Mucosa of rectum (tissue), 2 donors: ENCODE measurements around the gene ARHGEF37.
A peak's percentile ranks its signal among the peaks of the same experiment; 100 is the strongest.
"Not testable (repeated sequence)": the region's sequence is repeated elsewhere in the genome, so short reads cannot be mapped to it uniquely, and the experiment has no call there.

Source experiments
- H3K27ac ChIP-seq, 2 donors: one replicate each; pipeline ENCODE4 v1.7.0; 2013; ENCODE audit warnings: inconsistent platforms in 2 of 2, low read depth in 2 of 2, low read length in 2 of 2
- H3K27me3 ChIP-seq, 2 donors: one replicate each; pipeline ENCODE4 v1.7.0; 2013; ENCODE audit warnings: low read length in 2 of 2; ENCODE audit not compliant: control insufficient read depth in 2 of 2, insufficient read depth in 2 of 2
- H3K36me3 ChIP-seq, 2 donors: one replicate each; pipeline ENCODE4 v1.7.0; 2013; ENCODE audit warnings: low read length in 2 of 2; ENCODE audit not compliant: control insufficient read depth in 2 of 2, insufficient read depth in 2 of 2
- H3K4me1 ChIP-seq, 2 donors: one replicate each; pipeline ENCODE4 v1.7.0; 2013; ENCODE audit warnings: low read length in 2 of 2, mild to moderate bottlenecking in 1 of 2; ENCODE audit not compliant: control insufficient read depth in 2 of 2, insufficient read depth in 2 of 2
- H3K4me3 ChIP-seq, 2 donors: one replicate each; pipeline ENCODE4 v1.7.0; 2013; ENCODE audit warnings: low read length in 2 of 2
- H3K9ac ChIP-seq, 2 donors: one replicate each; pipeline ENCODE4 v1.7.0; 2013; ENCODE audit warnings: low read length in 2 of 2, low read depth in 1 of 2, mild to moderate bottlenecking in 1 of 2
- H3K9me3 ChIP-seq, 2 donors: one replicate each; pipeline ENCODE4 v1.7.0; 2013; ENCODE audit warnings: low read length in 2 of 2; ENCODE audit not compliant: control insufficient read depth in 2 of 2
- donor health status: healthy.
- donor health status: Normal muscosa, but diverticular disease.

The ARHGEF37 gene

GRCh38 chr5:149564542-149565140, 16.7 kb upstream of the ARHGEF37 start:
- H3K27me3 ChIP-seq, H3K4me3 ChIP-seq, H3K9me3 ChIP-seq, H3K36me3 ChIP-seq, H3K4me1 ChIP-seq, H3K9ac ChIP-seq, H3K27ac ChIP-seq: not testable (repeated sequence)

GRCh38 chr5:149567226-149567625, 14.1 kb upstream of the ARHGEF37 start:
- no peak overlapping the region for H3K27ac ChIP-seq

GRCh38 chr5:149572170-149572569, 9.1 kb upstream of the ARHGEF37 start:
- Histone ChIP-seq H3K4me3 (no peak overlapping the region), H3K9ac (no peak overlapping the region), H3K9me3 (no peaks in the 10 kb centered on the region), H3K36me3 (no peaks in the 10 kb centered on the region), H3K27ac (no peak overlapping the region), H3K27me3 (no peaks in the 10 kb centered on the region), H3K4me1 (peaks cover 3 to 6% of the 10 kb centered on the region in 2 donors)

More at GRCh38 chr5:149567226-149567625, 14.1 kb upstream of the ARHGEF37 start:
- H3K36me3 ChIP-seq = no peaks in the 10 kb centered on the region
- no peaks in the 10 kb centered on the region for H3K27me3 ChIP-seq
- no peak overlapping the region for H3K4me3 ChIP-seq
- peaks cover 0 to 5% of the 10 kb centered on the region in 2 donors for H3K4me1 ChIP-seq
- no peak overlapping the region for H3K9ac ChIP-seq
- no peaks in the 10 kb centered on the region for H3K9me3 ChIP-seq

- Histone ChIP-seq H3K27ac (peak overlapping the region in 1 of 2 donors; percentile 30), H3K4me1 (peaks cover 3 to 6% of the 10 kb centered on the region in 2 donors), H3K4me3 (no peak overlapping the region), H3K36me3 (no peaks in the 10 kb centered on the region), H3K27me3 (no peaks in the 10 kb centered on the region), H3K9ac (no peak overlapping the region), H3K9me3 (no peaks in the 10 kb centered on the region)
Measured at GRCh38 chr5:149572576-149573231, 8.6 kb upstream of the ARHGEF37 start.

- H3K9ac ChIP-seq = no peak overlapping the region
- no peak overlapping the region for H3K4me3 ChIP-seq
Measured at GRCh38 chr5:149575131-149575530, 6.2 kb upstream of the ARHGEF37 start.

GRCh38 chr5:149576021-149576420, 5.3 kb upstream of the ARHGEF37 start:
- Histone ChIP-seq H3K36me3 (no peaks in the 10 kb centered on the region), H3K4me1 (peaks cover 10 to 11% of the 10 kb centered on the region in 2 donors), H3K9ac (no peak overlapping the region), H3K27me3 (no peaks in the 10 kb centered on the region), H3K27ac (no peak overlapping the region), H3K9me3 (no peaks in the 10 kb centered on the region), H3K4me3 (no peak overlapping the region)

More at GRCh38 chr5:149575131-149575530, 6.2 kb upstream of the ARHGEF37 start:
- H3K36me3 ChIP-seq = no peaks in the 10 kb centered on the region
- H3K4me1 ChIP-seq = peaks cover 3 to 6% of the 10 kb centered on the region in 2 donors
- no peak overlapping the region for H3K27ac ChIP-seq
- no peaks in the 10 kb centered on the region for H3K27me3 ChIP-seq
- no peaks in the 10 kb centered on the region for H3K9me3 ChIP-seq

- no peaks in the 10 kb centered on the region for H3K9me3 ChIP-seq
- H3K36me3 ChIP-seq = no peaks in the 10 kb centered on the region
- no peak overlapping the region for H3K9ac ChIP-seq
- H3K27ac ChIP-seq = no peak overlapping the region
- no peak overlapping the region for H3K4me3 ChIP-seq
- H3K27me3 ChIP-seq = no peaks in the 10 kb centered on the region
- H3K4me1 ChIP-seq = peaks cover 27 to 29% of the 10 kb centered on the region in 2 donors
Measured at GRCh38 chr5:149578896-149579295, 2.4 kb upstream of the ARHGEF37 start.

- Histone ChIP-seq H3K27me3 (no peaks in the 10 kb centered on the region), H3K4me3 (peak overlapping the region; percentile 71 to 75), H3K4me1 (peaks cover 24% of the 10 kb centered on the region in 2 donors), H3K27ac (peak overlapping the region; percentile 73 to 90), H3K9me3 (no peaks in the 10 kb centered on the region), H3K9ac (peak overlapping the region; percentile 73 to 83), H3K36me3 (no peaks in the 10 kb centered on the region)
Measured at GRCh38 chr5:149580808-149581191, 498 bp upstream of the ARHGEF37 start.

- Histone ChIP-seq H3K9me3 (no peaks in the 10 kb centered on the region), H3K4me1 (peaks cover 24% of the 10 kb centered on the region in 2 donors), H3K36me3 (no peaks in the 10 kb centered on the region), H3K9ac (peak overlapping the region; percentile 73 to 83), H3K27ac (peak overlapping the region; percentile 73 to 90), H3K4me3 (peak overlapping the region; percentile 71 to 75), H3K27me3 (no peaks in the 10 kb centered on the region)
Measured at GRCh38 chr5:149581931-149582768, 852 bp downstream of the ARHGEF37 start.

- Histone ChIP-seq H3K9ac (peak overlapping the region in 1 of 2 donors; percentile 29), H3K36me3 (no peaks in the 10 kb centered on the region), H3K9me3 (no peaks in the 10 kb centered on the region), H3K27ac (peak overlapping the region; percentile 56 to 57), H3K4me3 (no peak overlapping the region), H3K27me3 (no peaks in the 10 kb centered on the region), H3K4me1 (peaks cover 24% of the 10 kb centered on the region in 2 donors)
Measured at GRCh38 chr5:149583394-149583793, 2.1 kb downstream of the ARHGEF37 start.
